Prostate gland (tissue), 2 donors: ENCODE data around the gene LIG3. TPM values are rescaled to one million over a fixed set of nuclear protein-coding genes. Genes with fewer than 3 reads are reported as not detected.

Experiments
- DNase-seq: peaks from one replicate; pipeline ENCODE4 v3.0.0-alpha.2; 2019; ENCODE audit warnings: low spot score
- H3K27ac ChIP-seq, 2 donors: fragments of 200-600 bp; sonication (generic); 2 replicates each; pipeline ENCODE4 v1.5.1; 2017 to 2019
- H3K27me3 ChIP-seq: fragments of 200-600 bp; sonication (generic); replicated peaks from 2 replicates; pipeline ENCODE4 v1.5.1; 2019; ENCODE audit not compliant: insufficient read depth
- H3K36me3 ChIP-seq, 2 donors: fragments of 200-600 bp; sonication (generic); 1 replicate in 1 of 2; 2 replicates in 1 of 2; pipeline versions ENCODE4 v1.5.1 to v1.8.1; 2017 to 2019
- H3K4me1 ChIP-seq: fragments of 200-600 bp; sonication (generic); replicated peaks from 2 replicates; pipeline ENCODE4 v1.5.1; 2019
- H3K4me3 ChIP-seq, 2 donors: fragments of 200-600 bp; sonication (generic); 2 replicates each; pipeline ENCODE4 v1.5.1; 2017 to 2019
- H3K9me3 ChIP-seq: fragments of 200-600 bp; sonication (generic); 2 replicates; pipeline ENCODE4 v1.5.1; 2017
- POLR2A ChIP-seq: fragments of 450-650 bp; IDR thresholded peaks from one replicate; pipeline ENCODE4 v1.6.1; 2016; ENCODE audit warnings: antibody characterized with exemption, mild to moderate bottlenecking
- POLR2AphosphoS5 ChIP-seq: sonication (generic); formaldehyde crosslinking; IDR thresholded peaks from one replicate; pipeline ENCODE4 v1.6.1; 2017; ENCODE audit warnings: antibody characterized with exemption
- WGBS: methylation state at CpG from one replicate; pipeline ENCODE4 v1.1.5; 2018; 5-methylcytosine and 5-hydroxymethylcytosine counted together
- intact Hi-C: fragments of 100-400 bp; cut with DNase I; formaldehyde crosslinking; loops from one replicate; pipeline ENCODE4 v1.14.2; 2022
- total RNA-seq, 2 donors: library from RNA; depleted of rRNA; stranded (reverse); fragments of >200 nt; gene quantifications; one replicate each; pipeline ENCODE4 v1.1.0, GENCODE V29; 2016
- TF ChIP-seq, protein P1 (sequence below), 4 experiments: fragments of 200-600 bp in 2 of 4; fragments of 450-650 bp in 2 of 4; sonication (generic) in 2 of 4; IDR thresholded peaks; 1 replicate in 3 of 4; 2 replicates in 1 of 4; pipeline ENCODE4 v1.5.1; 2016 to 2019; ENCODE audit warnings: antibody characterized with exemption in 4 of 4, mild to moderate bottlenecking in 2 of 4, moderate library complexity in 2 of 4

The LIG3 gene
- total RNA-seq, 2 donors from 2014 or later = 49.2 to 54.0 TPM

DNA sequence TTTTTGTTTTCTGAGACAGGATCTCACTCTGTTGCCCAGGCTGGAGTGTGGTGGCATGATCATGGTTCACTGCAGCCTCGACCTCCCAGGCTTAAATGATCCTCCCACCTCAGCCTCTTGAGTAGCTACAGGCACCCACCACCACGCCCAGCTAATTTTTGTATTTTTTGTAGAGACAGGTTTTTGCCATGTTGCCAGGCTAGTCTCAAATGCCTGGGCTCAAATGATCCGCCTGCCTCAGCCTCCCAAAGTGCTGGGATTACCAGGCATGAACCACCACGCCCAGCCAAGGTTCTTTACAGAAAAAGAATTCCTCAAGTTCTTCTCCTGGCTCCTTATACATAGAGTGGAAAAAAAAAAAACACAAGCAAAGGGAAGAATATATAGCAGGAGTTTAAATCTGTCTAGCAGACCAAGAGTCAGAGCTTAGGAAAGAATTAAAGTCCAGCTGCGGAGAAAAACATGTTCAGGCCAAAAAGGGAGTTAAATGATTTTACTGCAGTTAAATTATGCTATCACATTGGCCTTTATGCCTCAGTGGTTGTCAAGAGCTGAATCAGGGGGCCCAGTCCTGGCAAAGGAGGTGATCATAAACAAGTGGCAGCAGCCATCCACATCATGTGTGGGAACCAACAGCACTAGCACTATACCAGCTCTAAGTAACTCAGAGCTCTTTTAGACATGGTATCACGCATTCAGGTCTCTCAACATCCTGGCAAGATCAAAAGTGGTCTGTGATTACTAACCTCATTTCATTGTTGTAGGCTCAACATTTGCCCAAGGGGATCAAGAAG lies 39.3 kb downstream of the LIG3 start:
- H3K27ac ChIP-seq = no peak overlapping the region
- WGBS = 97% methylated on average over 6 of the region's 6 CpGs
- H3K36me3 ChIP-seq = no peaks in the 10 kb centered on the region
- no peaks in the 10 kb centered on the region for H3K9me3 ChIP-seq
- TF ChIP-seq POLR2A (no peak), POLR2AphosphoS5 (no peak)
- TF ChIP-seq, protein P1, sequence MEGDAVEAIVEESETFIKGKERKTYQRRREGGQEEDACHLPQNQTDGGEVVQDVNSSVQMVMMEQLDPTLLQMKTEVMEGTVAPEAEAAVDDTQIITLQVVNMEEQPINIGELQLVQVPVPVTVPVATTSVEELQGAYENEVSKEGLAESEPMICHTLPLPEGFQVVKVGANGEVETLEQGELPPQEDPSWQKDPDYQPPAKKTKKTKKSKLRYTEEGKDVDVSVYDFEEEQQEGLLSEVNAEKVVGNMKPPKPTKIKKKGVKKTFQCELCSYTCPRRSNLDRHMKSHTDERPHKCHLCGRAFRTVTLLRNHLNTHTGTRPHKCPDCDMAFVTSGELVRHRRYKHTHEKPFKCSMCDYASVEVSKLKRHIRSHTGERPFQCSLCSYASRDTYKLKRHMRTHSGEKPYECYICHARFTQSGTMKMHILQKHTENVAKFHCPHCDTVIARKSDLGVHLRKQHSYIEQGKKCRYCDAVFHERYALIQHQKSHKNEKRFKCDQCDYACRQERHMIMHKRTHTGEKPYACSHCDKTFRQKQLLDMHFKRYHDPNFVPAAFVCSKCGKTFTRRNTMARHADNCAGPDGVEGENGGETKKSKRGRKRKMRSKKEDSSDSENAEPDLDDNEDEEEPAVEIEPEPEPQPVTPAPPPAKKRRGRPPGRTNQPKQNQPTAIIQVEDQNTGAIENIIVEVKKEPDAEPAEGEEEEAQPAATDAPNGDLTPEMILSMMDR (IDR thresholded peaks at IDR 0.05) = no peak
- no peaks in the 10 kb centered on the region for H3K27me3 ChIP-seq
- intact Hi-C loops = loop anchor here (5.0 kb wide), 1 partner anchor 43 kb away; the partner anchor contains the start of gene RFFL
- peaks cover 4% of the 10 kb centered on the region for H3K4me1 ChIP-seq
- DNase-seq = no peak
- H3K4me3 ChIP-seq = no peak overlapping the region

DNA sequence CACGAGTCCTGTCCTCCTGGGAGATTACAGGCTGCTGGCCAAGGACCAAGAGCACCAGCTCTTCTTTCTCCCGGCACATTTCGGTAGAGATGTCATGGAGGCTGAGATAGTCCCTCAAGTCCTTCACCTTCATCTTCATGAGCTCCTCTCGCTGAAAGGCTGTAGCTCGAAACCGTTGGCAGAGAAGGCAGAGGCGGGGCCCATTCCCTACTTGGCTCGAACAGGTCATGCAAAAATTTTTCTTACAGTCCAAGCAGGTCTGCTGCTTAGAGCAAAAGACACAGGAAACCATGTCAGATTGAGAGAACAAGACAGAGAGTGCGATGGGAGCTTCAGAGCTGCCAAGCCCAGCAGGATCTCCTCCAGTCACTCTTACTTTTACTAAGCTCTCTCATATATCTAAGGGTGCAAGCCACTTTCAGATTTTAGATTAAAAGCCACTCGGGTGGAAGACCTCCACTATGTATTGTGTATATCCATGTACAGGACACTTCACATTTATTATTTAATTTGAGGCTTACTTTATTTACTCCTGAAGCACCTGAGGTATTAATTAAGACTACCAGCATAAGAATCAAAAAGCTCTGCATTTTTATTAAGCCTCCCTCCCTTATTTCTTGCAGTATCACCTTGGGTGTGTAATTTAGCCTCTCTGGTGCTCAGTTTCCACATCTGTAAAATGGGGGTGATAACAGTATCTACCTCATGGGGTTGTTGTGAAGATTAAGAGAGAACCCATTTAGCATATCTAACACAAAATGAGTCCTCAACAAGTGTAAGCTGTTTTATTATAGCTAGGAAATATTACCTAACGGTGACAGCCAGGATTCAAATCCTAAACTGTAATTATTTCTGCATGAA lies 41.4 kb downstream of the LIG3 start:
- no peak for DNase-seq
- TF ChIP-seq POLR2AphosphoS5 (no peak), POLR2A (no peak)
- TF ChIP-seq, protein P1 (IDR thresholded peaks at IDR 0.05) = no peak
- Histone ChIP-seq H3K27ac (peak overlapping the region; percentile 62 to 70), H3K27me3 (no peaks in the 10 kb centered on the region), H3K4me3 (no peak overlapping the region), H3K9me3 (no peaks in the 10 kb centered on the region), H3K4me1 (peaks cover 9% of the 10 kb centered on the region), H3K36me3 (no peaks in the 10 kb centered on the region)
- WGBS = 84% methylated on average over 11 of the region's 11 CpGs
- intact Hi-C loops = loop anchor here (5.0 kb wide), 1 partner anchor 41 kb away; the partner anchor contains the start of gene RFFL

DNA sequence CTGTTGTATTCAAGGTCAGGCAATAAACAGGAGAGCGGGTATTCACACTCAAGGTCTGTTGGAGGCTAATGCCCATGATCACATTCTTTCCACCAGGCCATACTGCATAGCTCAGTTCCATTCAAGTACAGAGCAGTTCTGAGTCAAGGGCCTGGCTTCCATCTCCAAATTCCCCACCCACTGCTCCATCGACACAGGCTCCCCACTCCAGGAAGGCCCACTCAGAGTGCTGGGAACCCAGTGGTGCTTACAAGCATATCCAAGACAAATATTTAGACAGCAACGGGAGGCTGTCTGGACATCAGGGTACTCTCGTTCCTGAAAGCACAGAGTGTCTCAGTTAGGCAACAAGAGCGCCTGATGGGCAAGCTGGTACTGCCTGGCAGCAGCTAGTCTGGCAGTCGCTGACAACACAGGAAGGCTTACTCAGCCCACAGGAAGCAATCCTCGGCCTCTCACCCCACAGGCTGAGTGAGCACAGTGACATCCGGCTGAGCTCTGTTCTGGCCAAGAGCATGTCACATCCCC lies 42.3 kb downstream of the LIG3 start:
- Histone ChIP-seq H3K4me1 (peaks cover 9% of the 10 kb centered on the region), H3K9me3 (no peaks in the 10 kb centered on the region), H3K4me3 (no peak overlapping the region), H3K27ac (peak overlapping the region; percentile 62 to 70), H3K27me3 (no peaks in the 10 kb centered on the region), H3K36me3 (no peaks in the 10 kb centered on the region)
- peak; percentile 83 for DNase-seq
- intact Hi-C loops = loop anchor here (5.0 kb wide), 1 partner anchor 40 kb away; the partner anchor contains the start of gene RFFL
- 19% methylated on average over 8 of the region's 8 CpGs for WGBS
- TF ChIP-seq, protein P1 (IDR thresholded peaks at IDR 0.05) = no peak
- TF ChIP-seq POLR2AphosphoS5 = peak; percentile 91

GRCh38 chr17:35023538-35023937 lies 43.2 kb downstream of the LIG3 start:
- no peaks in the 10 kb centered on the region for H3K27me3 ChIP-seq
- no peak overlapping the region for H3K4me3 ChIP-seq
- H3K9me3 ChIP-seq = no peaks in the 10 kb centered on the region
- H3K36me3 ChIP-seq = no peaks in the 10 kb centered on the region
- TF ChIP-seq, protein P1 (IDR thresholded peaks at IDR 0.05) = no peak
- TF ChIP-seq POLR2A (no peak), POLR2AphosphoS5 (no peak)
- peak overlapping the region; percentile 62 to 70 for H3K27ac ChIP-seq
- WGBS = 47% methylated on average over 3 of the region's 3 CpGs
- intact Hi-C loops = loop anchor here (5.0 kb wide), 1 partner anchor 39 kb away; the partner anchor contains the start of gene RFFL
- H3K4me1 ChIP-seq = peaks cover 10% of the 10 kb centered on the region
- peak; percentile 33 for DNase-seq
